ENCODE results near the gene RND3.

The RND3 gene

DNA sequence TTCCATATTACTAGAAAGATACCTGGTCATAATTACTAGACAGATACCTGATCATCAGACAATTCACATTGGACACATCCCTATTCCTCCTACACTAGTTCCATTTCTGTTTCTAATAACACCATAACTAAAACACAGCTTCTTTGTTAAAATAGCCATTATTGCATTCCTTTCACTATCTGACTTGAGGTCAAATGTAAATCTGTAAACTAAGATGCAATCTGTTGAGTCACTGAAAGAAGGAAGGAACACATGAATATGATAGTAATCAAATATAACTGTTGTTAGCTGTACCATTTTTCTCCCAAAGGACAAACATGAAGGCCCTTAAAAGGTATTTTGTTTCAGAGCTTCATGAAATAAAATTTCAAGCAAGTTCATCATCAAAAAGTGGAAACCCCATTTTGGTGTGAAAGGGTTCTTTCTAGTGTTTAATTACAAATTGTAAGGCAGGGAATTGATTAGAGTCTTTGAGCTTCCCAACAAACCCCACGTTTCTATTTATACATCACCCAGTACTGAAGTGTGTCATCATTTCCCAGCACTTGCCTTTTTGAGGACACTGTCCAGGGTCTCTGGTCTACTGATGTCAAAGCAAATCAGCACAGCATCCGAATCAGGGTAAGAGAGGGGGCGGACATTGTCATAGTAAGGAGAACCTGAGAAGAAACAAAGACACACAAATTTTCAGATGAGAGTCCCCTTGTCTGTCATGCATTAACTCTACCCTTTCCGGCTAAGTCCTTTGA lies 13.0 kb downstream of the RND3 start:
- no peak for DNase-seq

DNA sequence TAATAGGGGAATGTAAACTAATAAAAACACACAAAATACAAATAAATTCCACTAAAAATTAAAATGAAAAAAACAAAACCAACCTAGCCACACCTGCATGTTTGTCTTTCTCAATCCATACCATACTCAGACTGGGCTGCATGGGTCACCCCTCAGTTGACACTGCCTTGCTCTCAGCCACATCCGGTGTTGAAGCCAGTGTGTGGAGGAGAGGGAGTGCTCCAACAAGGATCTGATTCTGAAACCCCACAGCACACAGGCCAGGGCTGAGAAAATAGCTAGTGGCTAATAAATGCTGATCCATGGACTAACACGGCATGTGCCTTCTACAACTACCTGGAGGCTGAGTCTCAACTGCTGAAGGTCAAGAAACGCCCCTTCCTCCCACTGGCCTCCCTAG lies 13.7 kb downstream of the RND3 start:
- no peak for DNase-seq

DNA sequence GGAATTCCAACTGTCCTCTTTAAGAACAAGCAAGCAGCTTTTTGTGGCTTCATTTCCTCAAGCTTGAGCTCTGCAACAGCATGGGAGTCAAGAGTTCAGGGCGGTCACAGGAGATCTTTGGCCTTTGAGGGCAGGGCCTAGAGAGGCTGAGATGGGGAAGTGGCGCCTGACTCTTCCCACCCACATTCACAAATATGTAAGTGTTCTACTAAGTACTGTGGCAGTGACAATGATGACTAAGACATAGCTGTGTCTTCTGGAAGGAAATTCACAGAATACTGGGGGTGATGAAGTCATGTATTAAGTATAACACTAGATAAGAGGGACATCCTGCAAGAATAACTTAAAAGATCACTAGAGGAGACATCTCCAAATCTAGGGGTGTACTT lies 15.0 kb downstream of the RND3 start:
- DNase-seq = no peak

DNA sequence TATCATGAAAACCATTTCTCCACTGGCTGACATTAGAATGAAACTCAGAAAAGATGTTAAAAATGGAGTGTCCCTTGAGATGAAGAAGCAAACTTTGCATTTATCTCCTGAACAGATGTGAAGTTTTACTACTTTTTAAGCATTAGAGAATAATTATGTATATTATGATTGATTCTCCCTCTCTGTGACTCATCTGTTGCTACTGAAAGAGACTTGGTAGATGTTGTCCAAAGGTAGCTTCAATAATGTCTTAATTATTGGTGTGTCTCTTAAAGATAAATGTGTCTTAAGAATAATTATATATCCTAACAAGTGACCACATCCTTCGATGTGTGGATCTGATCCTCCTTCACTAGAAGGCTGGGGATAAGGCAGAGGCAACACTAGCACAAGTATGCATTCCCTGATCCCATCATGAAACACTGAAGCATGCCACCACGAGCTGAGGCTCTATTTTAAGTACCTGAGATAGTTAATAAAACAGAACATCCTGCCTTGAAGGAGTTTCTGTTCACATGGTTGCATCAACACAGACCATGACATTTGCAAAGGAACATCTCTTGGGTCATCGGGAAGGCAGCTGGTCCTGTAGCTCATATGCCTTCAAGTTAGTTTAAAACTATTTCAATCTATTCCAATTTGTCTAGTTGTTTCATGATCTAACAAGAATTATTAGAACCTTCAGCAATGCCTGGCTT lies 15.5 kb downstream of the RND3 start:
- no peak for DNase-seq

DNA sequence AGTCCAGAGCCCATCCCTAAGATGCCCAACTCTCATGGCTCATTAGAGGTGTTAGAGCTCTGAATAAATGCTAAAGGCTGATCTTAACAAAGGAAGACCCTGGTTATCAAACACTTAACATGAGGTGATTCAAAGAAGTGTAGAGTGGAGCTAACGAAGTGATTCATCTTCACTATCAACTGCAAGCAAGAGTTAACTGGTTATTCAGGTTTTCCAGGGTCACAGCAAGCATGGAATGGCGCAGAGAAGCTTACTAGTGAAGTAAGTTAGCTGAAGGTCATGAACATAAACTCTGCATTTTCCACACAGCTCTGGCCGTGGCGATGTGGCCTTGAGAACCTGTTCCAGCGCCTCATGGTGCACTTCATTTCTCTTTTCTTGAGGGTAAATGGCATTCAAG lies 17.0 kb downstream of the RND3 start:
- DNase-seq = no peak

DNA sequence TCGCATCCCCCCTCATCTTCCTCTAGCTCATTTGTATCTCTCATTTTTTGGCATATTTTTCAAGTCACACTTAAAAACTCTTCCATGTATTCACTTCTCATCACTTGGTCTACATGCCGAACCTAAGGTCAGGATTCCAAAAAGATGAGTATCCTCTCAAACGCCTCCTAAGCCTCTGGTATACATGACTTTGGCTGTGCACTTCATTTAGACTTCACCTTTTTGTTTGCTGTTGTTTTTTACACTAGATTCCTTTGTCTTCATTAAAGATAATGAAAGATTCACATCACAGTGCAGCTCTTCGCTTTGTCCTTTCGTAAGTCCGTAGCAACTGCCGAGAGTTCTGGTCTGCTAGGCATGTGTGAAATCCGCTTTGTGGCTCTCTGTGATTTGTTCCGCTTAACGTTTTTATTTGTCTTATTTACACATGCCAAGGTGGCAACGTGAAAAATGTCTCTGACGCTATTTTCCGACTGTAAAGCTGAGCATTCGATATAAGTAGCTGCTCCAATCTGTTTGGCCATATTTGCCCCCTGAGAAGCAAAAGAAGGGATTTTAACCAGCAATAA lies 17.7 kb downstream of the RND3 start:
- no peak for DNase-seq

DNA sequence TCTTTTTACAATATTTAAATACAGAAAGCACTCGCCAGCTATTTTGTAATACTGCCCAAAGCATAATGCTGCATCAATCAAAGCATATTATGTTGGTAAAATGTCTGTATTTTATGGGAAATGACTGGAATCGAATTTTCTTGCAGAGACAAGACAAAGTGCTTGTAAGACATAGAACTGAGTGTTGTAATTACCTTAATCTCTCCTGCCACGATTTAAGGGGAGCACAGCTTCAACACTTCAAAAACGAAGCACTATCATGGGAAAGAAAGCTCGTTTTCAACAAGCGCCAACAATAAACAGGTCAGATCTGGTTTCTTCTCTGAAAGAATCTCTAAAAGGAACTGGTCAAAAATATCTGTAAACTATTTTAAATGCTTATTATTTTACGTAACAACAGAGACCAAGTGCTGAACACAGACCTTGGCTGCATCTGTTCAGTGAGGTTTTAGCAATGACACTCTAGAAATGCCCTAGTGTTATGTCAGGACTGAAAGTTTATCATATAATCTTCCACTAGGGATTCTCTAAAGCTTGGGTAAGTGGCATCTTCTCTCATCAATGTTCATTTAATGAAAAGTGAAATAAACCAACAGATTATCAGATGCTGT lies 19.0 kb downstream of the RND3 start:
- no peak for DNase-seq

DNA sequence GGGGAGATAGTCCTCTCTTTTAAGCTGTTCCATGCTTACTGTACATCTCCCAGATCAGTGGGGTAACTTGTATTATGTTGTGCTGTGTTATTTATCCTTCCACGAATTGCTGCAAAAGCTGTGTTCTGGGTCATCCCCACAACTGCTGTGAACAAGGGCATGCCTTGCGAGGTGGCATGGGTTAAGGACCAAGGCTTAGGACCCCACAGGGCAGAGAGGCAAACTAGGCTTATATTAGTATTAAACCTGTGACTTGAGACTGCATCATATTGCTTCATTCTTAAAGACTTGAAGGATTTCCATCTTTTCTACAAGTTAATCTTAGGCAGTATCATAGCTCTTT lies 19.9 kb downstream of the RND3 start:
- DNase-seq = no peak

DNA sequence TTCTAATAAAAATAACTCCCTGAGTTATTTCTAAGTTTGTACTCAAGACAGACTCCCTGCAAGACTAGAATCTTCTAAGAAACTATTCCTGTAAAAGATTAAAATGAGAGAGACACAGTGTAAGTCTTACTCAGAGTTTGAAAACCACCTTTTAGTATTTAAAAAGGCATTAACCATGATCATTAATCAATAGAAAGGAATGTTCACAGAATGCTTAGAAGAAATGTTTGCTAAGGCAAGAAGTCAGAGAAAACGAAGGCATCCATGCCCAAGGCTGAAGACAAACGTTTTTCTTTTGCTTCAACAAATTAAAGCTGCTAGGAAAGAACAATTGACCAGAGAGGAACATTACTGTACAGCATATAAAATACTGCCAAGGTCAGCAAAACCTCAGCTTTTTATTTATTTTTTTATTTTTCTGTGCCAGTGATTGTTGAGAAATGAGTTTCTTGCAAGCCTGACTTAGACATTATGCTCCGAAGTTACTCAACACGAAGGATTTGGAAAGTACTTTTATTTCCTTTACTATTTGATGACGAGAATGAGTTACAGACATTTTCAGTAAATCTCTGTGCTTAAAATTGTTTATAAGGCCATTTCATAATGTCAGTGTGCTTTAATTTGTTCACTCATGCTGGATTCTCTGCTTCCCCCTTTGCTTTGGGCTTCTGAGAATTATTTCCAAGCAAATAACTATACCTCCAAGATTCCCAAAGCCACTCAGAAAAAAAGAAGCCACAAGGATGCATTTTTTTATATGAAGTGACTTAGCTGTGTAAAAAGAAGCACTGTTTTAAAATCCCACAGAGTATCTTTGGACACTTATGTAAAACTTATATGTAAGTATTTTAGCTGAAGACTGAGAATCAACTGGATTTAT lies 20.5 kb downstream of the RND3 start:
- no peak for DNase-seq

DNA sequence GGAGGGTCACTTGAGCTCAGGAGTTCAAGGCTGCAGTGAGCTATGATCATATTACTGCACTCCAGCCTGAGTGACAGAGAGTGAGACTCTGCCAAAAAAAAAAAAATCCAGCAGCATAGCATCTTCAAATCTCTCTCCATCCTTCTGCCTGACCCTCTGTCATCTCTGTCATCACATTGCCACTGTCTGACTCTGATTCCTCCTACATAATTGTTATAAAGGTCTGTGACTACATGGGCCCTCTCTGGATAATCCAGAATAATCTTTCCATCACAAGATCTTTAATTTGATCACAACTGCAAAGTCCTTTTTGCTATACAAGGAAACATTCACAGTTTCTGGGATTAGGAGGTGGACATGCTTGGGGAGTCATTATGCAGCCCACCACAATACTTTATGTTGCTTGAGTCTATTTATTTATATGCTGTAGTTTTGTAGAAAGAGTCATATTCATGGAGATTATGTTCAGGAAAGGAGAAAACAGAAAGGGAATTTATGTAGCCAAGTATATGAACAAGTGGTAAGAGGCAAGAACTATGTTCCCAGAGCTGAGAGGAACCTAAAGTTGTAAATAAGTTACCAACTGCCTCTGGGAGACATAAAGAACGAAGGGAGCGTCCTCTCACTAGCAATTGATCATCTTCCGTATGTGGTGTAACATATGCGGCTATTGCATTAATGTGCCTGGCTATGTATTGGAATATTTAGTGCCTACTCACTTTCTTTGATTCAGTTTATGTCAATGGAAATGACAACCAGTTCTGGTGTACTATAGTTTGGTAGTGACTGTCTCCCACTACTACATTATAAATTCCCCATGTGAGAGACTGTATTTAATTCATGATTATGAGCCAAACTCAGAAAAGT lies 21.5 kb downstream of the RND3 start:
- no peak for DNase-seq

DNA sequence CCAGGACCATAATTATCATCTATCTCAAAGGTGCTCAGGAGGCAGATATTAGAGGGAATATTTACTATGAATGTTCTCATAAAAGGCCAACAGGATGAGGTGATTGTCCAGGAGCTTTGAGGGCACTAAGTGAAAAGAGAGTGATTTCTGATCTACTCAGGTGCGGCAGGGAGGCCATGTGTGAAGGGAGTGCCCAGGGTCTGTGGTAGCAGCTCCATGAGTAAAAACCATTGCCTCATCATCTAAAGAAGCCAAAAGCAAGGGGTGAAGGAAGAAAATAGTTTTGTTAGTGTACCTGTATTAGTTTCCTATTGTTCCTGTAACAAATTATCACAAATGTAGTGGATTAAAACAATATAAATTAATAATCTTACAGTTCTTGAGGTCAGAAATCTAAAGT lies 22.5 kb downstream of the RND3 start:
- no peak for DNase-seq

DNA sequence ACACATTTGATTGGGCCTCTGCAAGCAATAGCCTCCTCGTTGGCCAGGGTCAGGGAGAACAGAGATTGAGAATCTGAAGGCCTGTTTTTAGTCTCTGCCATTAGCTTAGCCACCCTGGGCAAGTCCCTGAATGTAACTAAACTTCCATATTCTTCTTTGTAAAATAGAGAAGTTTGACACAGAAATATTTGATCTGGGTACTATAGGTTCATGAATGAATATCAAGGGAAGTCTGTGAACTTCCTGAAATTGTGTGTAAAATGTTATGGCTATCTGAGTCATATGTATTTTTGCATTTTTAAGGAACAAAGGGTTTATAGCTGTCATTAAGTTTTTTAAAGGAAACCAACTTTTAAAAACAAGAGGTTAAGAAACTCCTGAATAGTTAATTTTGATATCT lies 23.2 kb downstream of the RND3 start:
- DNase-seq = no peak

DNA sequence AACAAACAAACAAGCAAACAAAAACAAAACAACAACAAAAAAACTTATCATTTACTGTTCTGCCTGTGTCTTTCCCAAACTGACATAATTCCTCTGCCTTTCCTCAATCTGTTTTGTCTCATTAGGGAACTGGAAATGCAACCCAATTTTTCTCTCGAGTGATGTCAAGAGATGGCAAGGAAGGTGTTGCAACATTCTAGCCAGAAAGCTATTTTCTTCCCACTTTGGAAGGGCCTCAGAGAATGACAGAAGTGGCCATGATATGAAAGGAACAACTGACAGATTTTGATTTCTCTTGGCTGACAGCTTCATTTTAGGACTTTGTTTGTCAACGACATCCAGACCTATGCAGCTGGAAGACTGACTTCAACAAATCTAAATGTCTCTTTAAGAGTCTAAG lies 24.7 kb downstream of the RND3 start:
- DNase-seq = no peak

DNA sequence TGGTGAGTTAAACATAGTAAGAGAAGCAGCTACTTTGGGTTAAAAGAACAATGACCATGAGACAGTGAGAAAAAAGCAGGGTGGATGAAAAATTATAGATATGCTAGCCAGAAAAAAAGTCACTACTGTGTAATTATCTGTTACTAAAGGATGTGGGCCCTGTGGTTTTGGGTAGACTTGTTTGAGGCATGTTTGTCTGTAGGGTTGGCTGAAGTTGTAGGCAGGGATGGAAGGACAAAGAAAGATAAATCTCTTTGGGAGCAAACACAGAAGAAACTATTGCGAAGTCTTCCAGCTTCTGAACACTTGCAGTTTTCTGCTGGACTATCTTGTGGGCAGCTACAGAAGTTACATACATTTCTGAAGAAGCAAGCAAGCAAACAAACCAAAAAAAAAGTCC lies 28.2 kb downstream of the RND3 start:
- DNase-seq = no peak

DNA sequence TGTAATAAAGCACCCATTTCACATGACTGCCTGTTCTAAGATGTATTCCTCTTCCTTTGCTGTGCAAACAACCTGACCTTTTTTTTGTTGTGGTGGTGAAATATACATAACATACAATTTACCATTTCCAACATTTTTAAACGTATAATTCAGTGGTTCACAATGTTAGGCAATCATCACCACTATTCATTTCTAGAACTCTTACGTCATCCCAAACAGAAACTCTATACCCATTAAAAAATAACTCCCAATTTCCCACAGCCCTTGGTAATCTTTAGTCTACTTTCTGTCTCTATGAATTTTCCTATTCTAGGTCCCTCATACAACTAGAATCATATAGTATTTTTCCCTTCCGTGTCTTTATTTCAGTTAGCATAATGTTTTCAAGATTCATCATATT lies 36.7 kb downstream of the RND3 start:
- no peak for DNase-seq

DNA sequence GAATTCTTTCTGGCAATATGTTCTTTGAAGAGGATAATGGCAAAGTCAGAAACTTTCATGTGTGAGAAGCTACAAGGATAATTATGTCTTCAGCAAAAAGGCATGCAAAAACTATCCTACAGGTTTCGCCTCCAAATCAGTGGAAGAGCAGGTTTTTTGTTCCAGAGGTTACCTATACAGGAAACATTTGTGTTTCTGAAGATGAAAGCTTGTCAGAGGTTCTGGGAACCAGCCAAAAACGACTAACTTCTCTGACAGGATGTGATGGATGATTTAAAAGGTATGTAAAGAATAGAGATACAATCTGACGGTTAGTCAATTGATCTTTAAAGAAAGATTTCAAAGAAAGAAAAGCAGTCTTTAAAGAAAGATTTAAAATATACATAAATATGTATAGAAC lies 37.6 kb downstream of the RND3 start:
- no peak for DNase-seq

DNA sequence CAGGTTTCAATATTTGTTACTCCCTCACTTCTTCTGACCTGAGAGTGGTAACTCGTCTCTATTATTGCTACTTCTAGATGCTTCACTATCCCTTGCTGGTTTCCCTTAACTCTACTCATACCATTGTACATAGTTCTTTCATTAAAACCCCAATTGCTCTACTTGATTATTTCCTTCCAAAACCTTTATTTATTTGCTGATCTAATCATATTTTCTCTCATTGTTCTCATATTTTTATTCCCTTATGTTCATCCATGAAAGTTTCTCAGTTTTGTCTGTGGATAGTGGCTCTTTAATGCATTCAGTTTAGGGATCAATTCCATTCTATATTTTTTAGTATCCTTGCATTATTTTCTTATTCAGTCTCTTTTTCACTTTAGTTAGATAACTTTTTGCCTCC lies 42.1 kb downstream of the RND3 start:
- DNase-seq = no peak

DNA sequence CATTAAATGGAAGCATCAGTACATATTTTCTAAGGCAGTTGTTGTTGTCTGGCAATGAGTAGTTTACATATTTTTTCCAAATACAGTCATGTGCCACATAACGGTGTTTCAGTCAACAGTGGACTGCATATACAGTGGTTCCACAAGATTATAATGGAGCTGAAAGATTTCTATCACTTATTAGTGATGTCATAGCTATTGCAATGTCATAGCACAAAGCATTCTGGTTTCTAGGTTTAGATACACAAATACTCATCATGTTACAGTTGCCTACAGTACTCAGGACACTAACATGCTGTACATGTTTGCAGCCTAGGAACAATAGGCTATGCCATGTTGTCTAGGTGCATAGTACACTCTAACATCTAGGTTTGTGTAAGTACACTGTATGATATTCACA lies 45.0 kb downstream of the RND3 start:
- no peak for DNase-seq

DNA sequence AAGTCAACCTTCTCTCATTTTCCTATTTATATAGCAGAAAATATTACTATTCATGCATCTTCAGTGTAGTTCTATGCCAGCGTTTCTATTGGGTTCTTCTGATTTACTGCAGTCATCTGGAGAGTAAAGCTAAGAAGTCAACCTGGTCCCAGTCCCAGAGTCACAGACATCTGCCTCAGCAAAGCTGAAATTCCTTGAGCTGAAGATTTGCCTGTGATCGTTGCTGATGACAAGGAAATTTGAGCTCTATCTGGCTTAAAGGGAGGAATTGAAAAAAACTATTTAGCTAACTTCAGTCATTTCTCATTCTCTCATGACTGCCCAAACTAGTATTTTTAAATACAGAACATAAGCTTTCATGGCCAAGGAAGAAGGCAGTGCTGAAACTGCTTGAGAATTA lies 45.7 kb downstream of the RND3 start:
- no peak for DNase-seq

DNA sequence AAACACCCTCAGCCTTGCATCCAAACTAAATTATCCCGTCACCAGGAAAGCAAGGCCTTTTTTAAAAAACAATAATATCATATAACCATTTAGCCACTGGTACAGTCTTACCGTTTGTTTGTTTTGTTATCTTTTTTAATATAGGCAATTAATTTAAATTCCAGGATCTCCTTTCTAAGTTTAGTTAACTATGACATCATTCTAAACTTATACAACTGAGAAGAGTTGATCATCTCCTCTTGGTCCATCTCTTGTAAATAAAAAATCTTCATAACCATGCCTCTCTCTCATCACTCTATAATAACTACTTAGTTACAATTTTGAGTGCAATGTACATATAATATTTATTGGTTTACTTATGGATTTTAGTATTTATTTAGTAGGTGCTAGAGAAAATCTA lies 46.2 kb downstream of the RND3 start:
- DNase-seq = no peak

DNA sequence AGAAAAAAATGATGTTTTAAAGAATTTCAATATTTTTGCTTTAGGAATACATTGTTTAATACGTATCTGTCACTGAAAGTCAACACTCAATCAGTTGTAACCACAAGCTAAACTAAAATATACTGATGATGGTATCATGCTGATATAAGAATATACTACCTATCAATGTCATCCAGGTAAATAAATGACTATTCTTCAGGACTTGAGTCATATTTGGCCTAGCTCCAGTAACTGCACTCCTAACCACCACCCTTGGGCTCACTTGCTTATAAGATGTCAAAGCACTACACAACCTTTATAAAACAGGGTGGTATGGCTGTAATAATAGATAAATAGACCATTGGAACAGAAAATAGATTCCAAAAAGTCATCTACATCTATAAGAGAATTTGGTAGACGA lies 48.8 kb downstream of the RND3 start:
- DNase-seq = no peak

DNA sequence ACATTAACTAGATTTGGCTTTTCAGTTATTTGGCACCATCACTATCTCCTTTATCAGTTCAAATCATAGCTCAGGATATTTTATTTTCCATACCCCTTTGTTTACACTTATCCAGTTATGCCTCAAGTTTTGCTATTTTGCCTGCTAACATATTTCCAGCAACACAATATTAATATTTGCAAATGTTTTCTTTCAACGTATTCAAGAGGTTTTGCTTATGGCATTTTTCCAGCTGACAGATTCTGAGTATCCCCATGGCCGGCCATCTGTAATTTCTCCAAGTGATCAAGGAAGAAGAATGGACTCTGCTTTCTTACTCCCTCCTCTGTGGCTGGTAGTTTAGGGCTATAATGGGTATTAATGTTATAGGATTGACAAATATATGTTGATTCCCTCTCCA lies 49.4 kb downstream of the RND3 start:
- no peak for DNase-seq

DNA sequence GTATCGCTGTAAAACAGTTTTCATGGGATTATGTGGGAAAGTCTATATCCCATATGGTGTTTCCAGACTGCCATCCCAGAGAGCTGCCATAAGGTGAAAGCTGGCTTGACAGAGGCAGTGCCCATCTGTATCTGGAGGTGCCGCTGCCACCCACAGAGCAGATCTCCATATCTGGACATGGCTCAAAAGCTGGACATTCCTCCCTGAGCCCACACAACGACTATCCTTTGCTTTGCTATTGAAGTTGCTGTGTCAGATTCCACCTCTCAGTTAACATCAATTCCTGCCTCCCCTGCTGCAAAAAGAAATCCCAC lies 55.2 kb downstream of the RND3 start:
- no peak for DNase-seq

All from NCI-H526 treated with DMSO at 0.1 percent for 48 hours (cell line).